GM21717 (cell line): ENCODE results near the gene SCD.

Source experiments
- ATAC-seq: cut with Tn5 transposase; IDR thresholded peaks from one replicate; pipeline ENCODE4 v1.9.1; 2021; ENCODE audit warnings: mild to moderate bottlenecking, moderate library complexity; ENCODE audit not compliant: unreplicated experiment

Gene SCD

DNA sequence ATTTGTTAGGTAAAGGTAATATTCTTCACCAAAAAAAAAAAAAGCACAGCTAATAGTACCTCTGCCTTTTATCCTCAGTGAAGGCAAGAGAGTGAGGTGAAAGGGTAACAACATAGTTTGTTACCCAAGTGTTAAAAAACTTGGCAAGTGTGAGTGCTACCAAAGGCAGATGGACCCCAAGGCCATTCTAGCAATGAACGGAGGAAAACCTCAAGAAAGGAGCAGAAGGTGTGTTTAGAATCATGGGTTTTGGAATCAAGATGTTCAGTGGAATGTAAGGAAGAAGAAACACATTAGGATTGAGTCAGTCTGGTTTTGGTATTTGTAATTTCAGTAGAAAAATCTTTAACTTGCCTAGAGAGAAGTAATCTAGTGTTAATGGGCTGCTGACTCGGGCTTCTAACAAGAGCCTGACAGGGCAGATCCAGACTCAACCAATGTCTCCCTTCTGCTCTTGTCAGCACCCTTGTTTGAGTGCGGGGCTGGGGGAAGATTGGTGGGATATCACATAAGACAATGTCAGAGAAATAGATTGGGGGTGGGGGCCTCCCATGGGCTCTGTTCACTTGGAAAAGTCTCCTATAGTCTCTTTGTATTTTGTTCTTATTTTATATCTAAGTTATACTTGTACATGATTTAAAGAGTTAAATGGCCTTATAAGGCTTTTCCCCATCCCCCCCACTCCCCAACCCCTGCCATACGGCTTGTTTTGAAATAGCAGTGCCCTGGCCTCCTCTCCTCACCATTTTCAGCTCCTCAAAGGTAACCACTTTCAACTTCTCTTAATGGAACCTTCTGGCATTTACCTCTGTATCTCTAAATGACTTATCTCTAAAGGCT is 44.4 kb downstream of the SCD start:
- ATAC-seq, result no peak

DNA sequence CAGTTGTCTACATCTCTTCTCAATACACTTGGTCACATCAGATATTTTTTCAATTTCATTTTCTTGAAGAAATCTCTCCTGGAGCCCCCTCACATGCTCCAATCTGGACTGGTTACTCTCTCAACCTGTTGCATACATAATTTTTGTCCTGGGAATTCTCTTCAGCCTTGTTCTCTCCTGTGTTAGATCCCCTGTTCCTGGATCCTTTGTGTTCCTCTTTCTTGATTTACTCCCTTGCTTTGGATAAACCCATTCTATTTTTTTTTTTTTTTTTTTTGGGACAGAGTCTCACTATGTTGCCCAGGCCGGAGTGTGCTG is 45.6 kb downstream of the SCD start:
- no peak for ATAC-seq

DNA sequence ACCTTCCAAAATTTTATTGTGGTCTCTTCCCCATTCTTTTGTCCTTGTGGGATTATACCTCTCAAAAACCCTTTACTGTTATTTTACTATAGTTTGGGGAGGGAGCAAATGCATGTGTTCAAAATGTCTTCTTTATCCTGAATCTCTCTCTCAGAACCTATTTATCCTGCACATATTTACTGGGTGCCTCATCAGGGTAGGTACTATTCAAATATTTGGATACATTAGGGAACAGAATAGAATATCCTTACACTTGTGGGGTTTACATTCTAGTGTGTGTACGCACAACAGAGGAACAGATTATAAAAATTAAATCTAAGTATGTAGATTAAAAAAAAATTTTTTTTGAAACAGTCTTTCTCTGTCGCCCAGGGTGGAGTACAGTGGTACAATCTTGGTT is 48.6 kb downstream of the SCD start:
- no peak for ATAC-seq

DNA sequence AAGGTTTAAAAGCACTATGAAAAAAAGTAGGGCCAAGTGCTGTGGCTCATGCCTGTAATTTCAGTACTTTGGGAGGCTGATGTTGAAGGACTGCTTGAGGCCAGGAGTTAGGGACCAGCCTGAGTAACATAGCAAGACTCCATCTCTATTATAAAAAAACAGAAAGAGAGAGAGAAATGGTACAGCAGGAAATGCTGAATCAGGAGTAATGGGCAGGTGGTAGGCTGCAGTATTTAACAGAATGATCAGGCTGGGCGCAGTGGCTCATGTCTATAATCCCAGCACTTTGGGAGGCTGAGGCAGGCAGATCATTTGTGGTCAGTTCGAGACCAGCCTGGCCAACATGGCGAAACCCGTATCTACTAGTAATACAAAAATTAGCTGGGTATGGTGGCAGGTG is 49.6 kb downstream of the SCD start:
- no peak for ATAC-seq

DNA sequence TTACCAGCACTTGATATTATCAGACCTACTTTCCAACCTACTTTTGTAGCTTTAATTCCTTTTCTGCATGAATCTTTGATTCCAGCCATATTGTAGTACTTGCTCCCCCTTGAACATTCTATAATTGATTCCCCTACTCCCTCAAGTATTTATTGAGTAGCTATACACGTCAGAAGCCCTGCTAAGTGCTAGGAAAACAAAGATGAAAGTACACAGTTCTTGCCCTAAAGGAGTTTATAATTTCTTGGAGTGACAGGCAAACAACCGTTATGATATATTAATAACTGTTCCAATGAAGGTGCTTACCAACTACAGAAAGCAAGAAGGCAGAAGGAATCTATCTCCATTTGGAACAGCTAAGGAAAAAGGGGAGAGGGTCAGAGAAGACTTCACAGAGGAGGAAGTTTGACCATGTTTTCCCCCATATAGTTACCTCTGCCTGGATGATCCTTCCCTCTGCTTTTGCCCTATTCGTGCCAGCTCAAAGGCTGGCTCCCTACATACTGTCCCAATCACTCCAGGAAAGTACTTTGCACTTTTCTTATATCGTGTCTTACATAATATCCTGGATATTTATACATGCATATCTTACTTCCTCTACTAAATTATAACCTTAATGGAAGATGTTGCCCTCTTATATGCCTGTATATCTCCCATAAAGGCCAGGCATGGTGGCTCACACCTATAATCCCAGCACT is 54.7 kb downstream of the SCD start:
- no peak for ATAC-seq

DNA sequence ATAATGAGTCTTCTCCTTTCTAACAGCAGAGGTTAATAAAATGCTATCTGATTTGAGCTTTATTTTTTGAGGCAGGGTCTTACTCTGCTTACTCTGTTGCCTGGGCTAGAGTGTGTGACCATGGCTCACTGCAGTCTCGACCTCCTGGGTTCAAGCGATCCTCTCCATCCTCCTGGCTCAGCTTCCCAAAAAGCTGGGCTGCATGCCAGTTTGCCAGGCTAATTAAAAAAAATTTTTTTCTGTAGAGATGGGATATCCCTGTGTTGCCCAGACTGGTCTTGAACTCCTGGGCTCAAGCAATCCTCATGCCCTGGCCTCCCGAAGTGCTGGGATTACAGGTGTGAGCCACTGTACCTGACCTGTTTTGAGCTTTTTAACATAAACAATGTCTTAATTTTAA is 56.7 kb downstream of the SCD start:
- ATAC-seq, result no peak

DNA sequence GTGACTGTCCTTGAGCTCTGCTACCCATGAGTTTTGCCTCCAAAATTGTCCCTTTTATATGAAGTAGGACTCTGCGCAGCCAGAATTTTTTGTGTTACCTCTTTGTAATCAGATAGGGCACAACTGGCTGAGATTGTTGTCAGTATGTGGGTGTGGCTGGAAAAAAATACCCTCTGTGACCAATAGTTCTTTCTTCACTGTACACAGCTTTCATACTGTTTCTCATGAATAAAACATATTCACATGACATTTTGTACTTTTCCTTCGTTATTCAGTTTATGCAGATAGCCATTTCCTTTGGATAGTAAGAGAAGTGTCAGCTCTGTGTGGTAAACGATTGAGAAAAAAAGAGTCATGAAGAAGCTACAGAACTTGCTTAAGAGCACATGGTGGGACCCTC is 66.1 kb downstream of the SCD start:
- no peak for ATAC-seq
